ENCODE results near the gene DNASE1L1.

DNASE1L1 gene

GRCh38 chrX:154367474-154368308, 41.4 kb downstream of the DNASE1L1 start:
- no peak for DNase-seq (ENCODE audit: low spot score)

GRCh38 chrX:154366666-154367055, 42.4 kb downstream of the DNASE1L1 start:
- no peak for DNase-seq (ENCODE audit: low spot score)

- DNase-seq (ENCODE audit: low spot score), result no peak
Observed at GRCh38 chrX:154365997-154366665, 42.9 kb downstream of the DNASE1L1 start.

- DNase-seq (ENCODE audit: low spot score), result no peak
Observed at GRCh38 chrX:154365052-154365600, 43.9 kb downstream of the DNASE1L1 start.

- no peak for DNase-seq (ENCODE audit: low spot score)
Observed at GRCh38 chrX:154363706-154364439, 45.2 kb downstream of the DNASE1L1 start.

GRCh38 chrX:154362085-154362742, 46.8 kb downstream of the DNASE1L1 start:
- no peak for DNase-seq (ENCODE audit: low spot score)

- DNase-seq (ENCODE audit: low spot score), result no peak
Observed at GRCh38 chrX:154360155-154360713, 48.8 kb downstream of the DNASE1L1 start.

GRCh38 chrX:154359362-154360154, 49.5 kb downstream of the DNASE1L1 start:
- DNase-seq (ENCODE audit: low spot score), result no peak

GRCh38 chrX:154358829-154359228, 50.2 kb downstream of the DNASE1L1 start:
- DNase-seq (ENCODE audit: low spot score), result no peak

- DNase-seq (ENCODE audit: low spot score), result no peak
Observed at GRCh38 chrX:154358011-154358410, 51.0 kb downstream of the DNASE1L1 start.

- DNase-seq (ENCODE audit: low spot score), result no peak
Observed at GRCh38 chrX:154357205-154357604, 51.8 kb downstream of the DNASE1L1 start.

GRCh38 chrX:154356596-154356995, 52.5 kb downstream of the DNASE1L1 start:
- no peak for DNase-seq (ENCODE audit: low spot score)

- DNase-seq (ENCODE audit: low spot score), result no peak
Observed at GRCh38 chrX:154355776-154356140, 53.3 kb downstream of the DNASE1L1 start.

- no peak for DNase-seq (ENCODE audit: low spot score)
Observed at GRCh38 chrX:154355094-154355775, 53.8 kb downstream of the DNASE1L1 start.

- DNase-seq (ENCODE audit: low spot score), result no peak
Observed at GRCh38 chrX:154354516-154354915, 54.5 kb downstream of the DNASE1L1 start.

GRCh38 chrX:154354013-154354412, 55.0 kb downstream of the DNASE1L1 start:
- DNase-seq (ENCODE audit: low spot score), result no peak

GRCh38 chrX:154353172-154353843, 55.7 kb downstream of the DNASE1L1 start:
- DNase-seq (ENCODE audit: low spot score), result no peak

GRCh38 chrX:154352466-154352865, 56.6 kb downstream of the DNASE1L1 start:
- no peak for DNase-seq (ENCODE audit: low spot score)

- DNase-seq (ENCODE audit: low spot score), result no peak
Observed at GRCh38 chrX:154352012-154352401, 57.0 kb downstream of the DNASE1L1 start.
